Neural crest cell (in vitro differentiated cells): Measurements from ENCODE around the gene SPINK14. TPM values are rescaled to one million over a fixed set of nuclear protein-coding genes. Genes with fewer than 3 reads are reported as not detected.

Experiments used
- DNase-seq: peaks from one replicate; pipeline ENCODE4 v3.0.0; 2021; ENCODE audit warnings: low read depth, mixed read lengths, low spot score
- H3K27ac Mint-ChIP-seq: one replicate; pipeline ENCODE4 v1.8.0; 2021; ENCODE audit warnings: mild to moderate bottlenecking, mixed read lengths; ENCODE audit not compliant: unreplicated experiment
- H3K27me3 Mint-ChIP-seq: 2 replicates; pipeline ENCODE4 v1.8.0; 2021; ENCODE audit warnings: low read depth, mild to moderate bottlenecking, mixed read lengths
- H3K36me3 Mint-ChIP-seq: 2 replicates; pipeline ENCODE4 v1.8.0; 2021; ENCODE audit warnings: low read depth, mild to moderate bottlenecking, mixed read lengths
- H3K4me1 Mint-ChIP-seq: 2 replicates; pipeline ENCODE4 v1.8.0; 2021; ENCODE audit warnings: mixed read lengths
- H3K4me3 Mint-ChIP-seq: one replicate; pipeline ENCODE4 v1.8.0; 2021; ENCODE audit warnings: mild to moderate bottlenecking, mixed read lengths
- H3K9me3 Mint-ChIP-seq: 2 replicates; pipeline ENCODE4 v1.8.0; 2021; ENCODE audit warnings: mixed read lengths
- total RNA-seq: library from RNA; stranded (reverse); gene quantifications from 2 replicates; pipeline ENCODE4 v1.2.1, GENCODE V29; 2021
- TF ChIP-seq, protein P1 (sequence below): fragments of 200-600 bp; sonication (generic); conservative IDR thresholded peaks from 2 replicates; pipeline ENCODE4 v1.5.0; 2021; ENCODE audit warnings: antibody characterized with exemption, mild to moderate bottlenecking

Gene SPINK14
- total RNA-seq, 1 donor from 2014 or later = not detected

GRCh38 chr5:148193202-148193601 lies 24.9 kb downstream of the SPINK14 start:
- TF ChIP-seq, protein P1, sequence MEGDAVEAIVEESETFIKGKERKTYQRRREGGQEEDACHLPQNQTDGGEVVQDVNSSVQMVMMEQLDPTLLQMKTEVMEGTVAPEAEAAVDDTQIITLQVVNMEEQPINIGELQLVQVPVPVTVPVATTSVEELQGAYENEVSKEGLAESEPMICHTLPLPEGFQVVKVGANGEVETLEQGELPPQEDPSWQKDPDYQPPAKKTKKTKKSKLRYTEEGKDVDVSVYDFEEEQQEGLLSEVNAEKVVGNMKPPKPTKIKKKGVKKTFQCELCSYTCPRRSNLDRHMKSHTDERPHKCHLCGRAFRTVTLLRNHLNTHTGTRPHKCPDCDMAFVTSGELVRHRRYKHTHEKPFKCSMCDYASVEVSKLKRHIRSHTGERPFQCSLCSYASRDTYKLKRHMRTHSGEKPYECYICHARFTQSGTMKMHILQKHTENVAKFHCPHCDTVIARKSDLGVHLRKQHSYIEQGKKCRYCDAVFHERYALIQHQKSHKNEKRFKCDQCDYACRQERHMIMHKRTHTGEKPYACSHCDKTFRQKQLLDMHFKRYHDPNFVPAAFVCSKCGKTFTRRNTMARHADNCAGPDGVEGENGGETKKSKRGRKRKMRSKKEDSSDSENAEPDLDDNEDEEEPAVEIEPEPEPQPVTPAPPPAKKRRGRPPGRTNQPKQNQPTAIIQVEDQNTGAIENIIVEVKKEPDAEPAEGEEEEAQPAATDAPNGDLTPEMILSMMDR = no peak
- Mint-ChIP-seq H3K4me3 (no peak overlapping the region), H3K27me3 (peaks cover 8% of the 10 kb centered on the region), H3K27ac (no peak overlapping the region), H3K9me3 (no peaks in the 10 kb centered on the region), H3K36me3 (no peaks in the 10 kb centered on the region), H3K4me1 (no peaks in the 10 kb centered on the region)
- DNase-seq = no peak

DNA sequence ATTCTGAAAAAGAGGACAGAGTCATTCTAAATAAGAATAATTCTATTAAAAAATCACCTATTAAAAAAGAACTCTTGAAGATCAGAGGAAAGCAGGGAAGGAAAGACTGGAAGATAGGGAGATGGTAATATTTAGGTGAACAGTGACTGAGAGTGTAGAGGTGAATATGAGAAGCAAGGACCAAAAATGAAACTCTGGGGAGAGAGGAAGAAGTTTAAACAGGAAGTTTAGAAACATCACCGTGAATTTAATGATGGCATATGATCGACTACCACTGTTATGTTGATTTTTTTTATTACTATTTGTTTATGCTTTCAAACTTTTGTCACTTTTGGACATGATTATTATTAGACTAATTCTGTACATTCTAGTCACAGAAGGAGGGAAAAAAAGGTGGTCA lies 32.8 kb downstream of the SPINK14 start:
- Mint-ChIP-seq H3K9me3 (no peaks in the 10 kb centered on the region), H3K4me1 (no peaks in the 10 kb centered on the region), H3K27ac (no peak overlapping the region), H3K27me3 (no peaks in the 10 kb centered on the region), H3K4me3 (no peak overlapping the region), H3K36me3 (no peaks in the 10 kb centered on the region)
- TF ChIP-seq, protein P1 = no peak
- DNase-seq = no peak

DNA sequence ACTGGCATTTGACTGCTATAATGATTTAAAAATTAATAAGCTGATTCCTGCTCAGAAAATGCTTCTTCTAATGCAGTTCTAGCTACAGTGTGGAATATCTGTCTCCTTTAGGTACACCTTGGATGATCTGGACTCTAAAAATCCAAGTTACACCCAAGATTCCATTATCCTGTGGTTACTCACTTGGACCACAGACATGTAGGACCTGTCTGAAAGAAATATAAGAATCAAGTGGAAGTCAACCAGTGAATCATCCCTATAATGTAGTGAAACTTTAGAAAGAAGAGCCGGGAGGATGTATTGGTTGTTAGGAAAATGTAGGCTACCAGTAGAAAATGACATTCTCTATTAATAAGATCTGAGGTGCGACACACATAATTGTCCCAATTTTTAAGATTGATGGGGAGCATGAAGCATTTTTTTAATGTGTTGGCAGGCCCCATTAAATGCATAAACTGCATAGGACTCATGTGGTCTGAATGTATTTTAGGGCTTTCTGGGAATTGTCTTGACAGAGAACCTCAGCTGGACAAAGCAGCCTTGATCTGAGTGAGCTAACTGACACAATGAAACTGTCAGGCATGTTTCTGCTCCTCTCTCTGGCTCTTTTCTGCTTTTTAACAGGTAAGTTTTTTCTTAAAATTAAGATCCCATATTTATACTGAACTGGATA lies 34.3 kb downstream of the SPINK14 start, which contains the start of gene SPINK6:
Gene SPINK6 (plus strand): TSS at position 512 of the 673 bp plus-strand sequence. CDS start 55 bp downstream, at position 567.
- Mint-ChIP-seq H3K4me1 (no peaks in the 10 kb centered on the region), H3K9me3 (no peaks in the 10 kb centered on the region), H3K27me3 (no peaks in the 10 kb centered on the region), H3K4me3 (no peak within 1 kb of the TSS), H3K36me3 (no peaks in the 10 kb centered on the region), H3K27ac (no peak within 1 kb of the TSS)
- DNase-seq = no peak
- TF ChIP-seq, protein P1 = no peak

GRCh38 chr5:148205044-148205806 lies 36.9 kb downstream of the SPINK14 start:
- no peaks in the 10 kb centered on the region for H3K4me1 Mint-ChIP-seq
- DNase-seq = no peak
- no peak overlapping the region for H3K4me3 Mint-ChIP-seq
- no peaks in the 10 kb centered on the region for H3K27me3 Mint-ChIP-seq
- TF ChIP-seq, protein P1 = no peak
- no peak overlapping the region for H3K27ac Mint-ChIP-seq
- no peaks in the 10 kb centered on the region for H3K36me3 Mint-ChIP-seq
- H3K9me3 Mint-ChIP-seq = no peaks in the 10 kb centered on the region

GRCh38 chr5:148205865-148206264 lies 37.5 kb downstream of the SPINK14 start:
- H3K4me3 Mint-ChIP-seq = no peak overlapping the region
- H3K4me1 Mint-ChIP-seq = no peaks in the 10 kb centered on the region
- no peaks in the 10 kb centered on the region for H3K27me3 Mint-ChIP-seq
- H3K27ac Mint-ChIP-seq = no peak overlapping the region
- H3K36me3 Mint-ChIP-seq = no peaks in the 10 kb centered on the region
- TF ChIP-seq, protein P1 = no peak
- DNase-seq = no peak
- H3K9me3 Mint-ChIP-seq = no peaks in the 10 kb centered on the region
